ENCODE data around the gene TBC1D22A. TPM values are rescaled to one million over a fixed set of nuclear protein-coding genes. Genes with fewer than 3 reads are reported as not detected.
A peak's percentile ranks its signal among the peaks of the same experiment; 100 is the strongest.

TBC1D22A gene
- polyA plus RNA-seq, 1 of the 3 experiments (the other 2 are of a cell fraction), result 16.5 TPM

GRCh38 chr22:46813816-46814597 lies 51.6 kb downstream of the TBC1D22A start:
- H3F3A ChIP-seq (replicated peaks; ENCODE audit: insufficient read depth), result peaks cover 3% of the 10 kb centered on the region
- H3K27ac ChIP-seq (ENCODE audit: low read depth in 2 of 2, low read length in 1 of 2), result no peak overlapping the region; a peak in 1 of 4 replicates
- no peak for DNase-seq
- WGBS (ENCODE audit: low lambda C conversion rate), result 71% methylated on average over 9 of the region's 9 CpGs
- H3K9me3 ChIP-seq, result no peaks in the 10 kb centered on the region
- no peak overlapping the region for H3K4me3 ChIP-seq (ENCODE audit: low read depth in 2 of 2, low read length in 1 of 2)
- TF ChIP-seq USF2 (IDR thresholded peaks at IDR 0.05; ENCODE audit: borderline replicate concordance, low read depth, low read length) (no peak), TEAD4 (IDR thresholded peaks at IDR 0.05; ENCODE audit: borderline replicate concordance, insufficient read depth) (peak; percentile 59; the same call in 1 of the 2 replicates), FOSL2 (IDR thresholded peaks at IDR 0.05; ENCODE audit: borderline replicate concordance, low read depth) (peak; percentile 3; the same call in 1 of the 2 replicates), RAD21 (IDR thresholded peaks at IDR 0.05; ENCODE audit: low read length) (no peak), JUND (IDR thresholded peaks at IDR 0.05) (peak; percentile 15; the same call in 1 of the 2 replicates)
- H4K20me1 ChIP-seq (ENCODE audit: insufficient read depth), result peaks cover 12% of the 10 kb centered on the region
- peaks cover 39% of the 10 kb centered on the region for H3K79me2 ChIP-seq (ENCODE audit: insufficient read depth)
- no peak overlapping the region for H2AFZ ChIP-seq (ENCODE audit: low read depth)
- CTCF ChIA-PET, result interaction anchor here (1.5 to 3.9 kb wide), 2 partner anchors 11 to 13 kb away, joined by 3 to 26 read pairs; no protein-coding TSS in a partner anchor
- POLR2A ChIA-PET, result no interaction called here
- H3K27me3 ChIP-seq (ENCODE audit: insufficient read depth), result no peaks in the 10 kb centered on the region
- no peak overlapping the region for H3K4me2 ChIP-seq
- H3K4me1 ChIP-seq (ENCODE audit: control insufficient read depth in 1 of 2, insufficient read depth in 2 of 2, low read depth in 1 of 2, low read length in 1 of 2), result peaks cover 0 to 12% of the 10 kb centered on the region in 2 experiments; a peak in 2 of 4 replicates
- no peaks in the 10 kb centered on the region for H3K9me2 ChIP-seq
- no peak overlapping the region for H3K9ac ChIP-seq
- H3K36me3 ChIP-seq (replicated peaks in 1 of 2; ENCODE audit: control insufficient read depth in 1 of 2, insufficient read depth in 2 of 2, low read length in 1 of 2), result no peaks in the 10 kb centered on the region

DNA sequence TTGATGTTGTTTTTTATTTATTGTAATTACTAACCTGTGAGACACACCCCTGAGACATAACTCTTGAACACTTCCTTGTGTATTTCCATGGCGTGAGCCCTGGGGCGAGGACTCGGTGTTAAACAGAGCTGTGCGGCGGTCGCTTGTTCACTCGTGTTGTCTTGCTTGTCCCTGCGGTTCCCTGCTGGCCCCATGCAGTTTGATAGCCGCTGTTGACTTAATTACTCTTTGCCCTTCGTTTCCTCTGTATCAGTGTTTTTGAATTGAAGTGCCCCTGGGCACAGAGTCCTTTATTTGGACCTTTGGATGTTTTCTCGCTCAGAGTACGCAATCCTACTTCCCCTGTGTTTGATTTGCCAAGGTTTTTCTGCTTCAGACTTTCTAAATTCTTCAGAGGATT lies 52.7 kb downstream of the TBC1D22A start:
- ChIA-PET POLR2A (no interaction called here), CTCF (no interaction called here)
- Histone ChIP-seq H3K4me2 (no peak overlapping the region), H3K79me2 (ENCODE audit: insufficient read depth) (peaks cover 46% of the 10 kb centered on the region), H3K27me3 (ENCODE audit: insufficient read depth) (no peaks in the 10 kb centered on the region), H3K9ac (no peak overlapping the region), H3F3A (replicated peaks; ENCODE audit: insufficient read depth) (no peaks in the 10 kb centered on the region), H3K36me3 (replicated peaks in 1 of 2; ENCODE audit: control insufficient read depth in 1 of 2, insufficient read depth in 2 of 2, low read length in 1 of 2) (no peaks in the 10 kb centered on the region), H4K20me1 (ENCODE audit: insufficient read depth) (peaks cover 14% of the 10 kb centered on the region), H3K27ac (ENCODE audit: low read depth in 2 of 2, low read length in 1 of 2) (no peak overlapping the region), H2AFZ (ENCODE audit: low read depth) (no peak overlapping the region), H3K4me3 (ENCODE audit: low read depth in 2 of 2, low read length in 1 of 2) (no peak overlapping the region), H3K4me1 (ENCODE audit: control insufficient read depth in 1 of 2, insufficient read depth in 2 of 2, low read depth in 1 of 2, low read length in 1 of 2) (peaks cover 0 to 12% of the 10 kb centered on the region in 2 experiments; a peak in 2 of 4 replicates), H3K9me3 (no peaks in the 10 kb centered on the region), H3K9me2 (no peaks in the 10 kb centered on the region)
- WGBS (ENCODE audit: low lambda C conversion rate), result 93% methylated on average over 12 of the region's 12 CpGs
- no peak for DNase-seq
- TF ChIP-seq GATA2 (CRISPR knock-in tag; IDR thresholded peaks at IDR 0.05) (no peak), IRF3 (IDR thresholded peaks at IDR 0.05; ENCODE audit: low read depth, low read length) (no peak), RXRA (IDR thresholded peaks at IDR 0.05; ENCODE audit: borderline replicate concordance, low read depth) (no peak), FOXM1 (IDR thresholded peaks at IDR 0.05; ENCODE audit: low read depth) (no peak), YY1 (IDR thresholded peaks at IDR 0.05; ENCODE audit: low read depth) (no peak), TCF12 (IDR thresholded peaks at IDR 0.05) (no peak), RCOR1 (IDR thresholded peaks at IDR 0.05; ENCODE audit: low read length) (no peak), TEAD4 (IDR thresholded peaks at IDR 0.05; ENCODE audit: borderline replicate concordance, insufficient read depth) (no peak), NRF1 (IDR thresholded peaks at IDR 0.05; ENCODE audit: low read depth, low read length) (no peak), RAD21 (IDR thresholded peaks at IDR 0.05; ENCODE audit: low read length) (no peak), EZH2phosphoT487 (IDR thresholded peaks at IDR 0.05; ENCODE audit: borderline replicate concordance, low read depth) (no peak), SMC3 (IDR thresholded peaks at IDR 0.05; ENCODE audit: low read depth, low read length) (no peak), NFIC (IDR thresholded peaks at IDR 0.05; ENCODE audit: borderline replicate concordance) (no peak), USF2 (IDR thresholded peaks at IDR 0.05; ENCODE audit: borderline replicate concordance, low read depth, low read length) (no peak)
- TF ChIP-seq, protein P1, sequence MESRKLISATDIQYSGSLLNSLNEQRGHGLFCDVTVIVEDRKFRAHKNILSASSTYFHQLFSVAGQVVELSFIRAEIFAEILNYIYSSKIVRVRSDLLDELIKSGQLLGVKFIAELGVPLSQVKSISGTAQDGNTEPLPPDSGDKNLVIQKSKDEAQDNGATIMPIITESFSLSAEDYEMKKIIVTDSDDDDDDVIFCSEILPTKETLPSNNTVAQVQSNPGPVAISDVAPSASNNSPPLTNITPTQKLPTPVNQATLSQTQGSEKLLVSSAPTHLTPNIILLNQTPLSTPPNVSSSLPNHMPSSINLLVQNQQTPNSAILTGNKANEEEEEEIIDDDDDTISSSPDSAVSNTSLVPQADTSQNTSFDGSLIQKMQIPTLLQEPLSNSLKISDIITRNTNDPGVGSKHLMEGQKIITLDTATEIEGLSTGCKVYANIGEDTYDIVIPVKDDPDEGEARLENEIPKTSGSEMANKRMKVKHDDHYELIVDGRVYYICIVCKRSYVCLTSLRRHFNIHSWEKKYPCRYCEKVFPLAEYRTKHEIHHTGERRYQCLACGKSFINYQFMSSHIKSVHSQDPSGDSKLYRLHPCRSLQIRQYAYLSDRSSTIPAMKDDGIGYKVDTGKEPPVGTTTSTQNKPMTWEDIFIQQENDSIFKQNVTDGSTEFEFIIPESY (IDR thresholded peaks at IDR 0.05; ENCODE audit: borderline replicate concordance, low read depth), result no peak
- TF ChIP-seq, protein P2, sequence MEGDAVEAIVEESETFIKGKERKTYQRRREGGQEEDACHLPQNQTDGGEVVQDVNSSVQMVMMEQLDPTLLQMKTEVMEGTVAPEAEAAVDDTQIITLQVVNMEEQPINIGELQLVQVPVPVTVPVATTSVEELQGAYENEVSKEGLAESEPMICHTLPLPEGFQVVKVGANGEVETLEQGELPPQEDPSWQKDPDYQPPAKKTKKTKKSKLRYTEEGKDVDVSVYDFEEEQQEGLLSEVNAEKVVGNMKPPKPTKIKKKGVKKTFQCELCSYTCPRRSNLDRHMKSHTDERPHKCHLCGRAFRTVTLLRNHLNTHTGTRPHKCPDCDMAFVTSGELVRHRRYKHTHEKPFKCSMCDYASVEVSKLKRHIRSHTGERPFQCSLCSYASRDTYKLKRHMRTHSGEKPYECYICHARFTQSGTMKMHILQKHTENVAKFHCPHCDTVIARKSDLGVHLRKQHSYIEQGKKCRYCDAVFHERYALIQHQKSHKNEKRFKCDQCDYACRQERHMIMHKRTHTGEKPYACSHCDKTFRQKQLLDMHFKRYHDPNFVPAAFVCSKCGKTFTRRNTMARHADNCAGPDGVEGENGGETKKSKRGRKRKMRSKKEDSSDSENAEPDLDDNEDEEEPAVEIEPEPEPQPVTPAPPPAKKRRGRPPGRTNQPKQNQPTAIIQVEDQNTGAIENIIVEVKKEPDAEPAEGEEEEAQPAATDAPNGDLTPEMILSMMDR (IDR thresholded peaks at IDR 0.05), result no peak
